ENCODE results near the gene BANP. TPM values are rescaled to one million over a fixed set of nuclear protein-coding genes. Genes with fewer than 3 reads are reported as not detected.

Gene BANP
- total RNA-seq, 1 donor from 2014 or later: 44.0 TPM

DNA sequence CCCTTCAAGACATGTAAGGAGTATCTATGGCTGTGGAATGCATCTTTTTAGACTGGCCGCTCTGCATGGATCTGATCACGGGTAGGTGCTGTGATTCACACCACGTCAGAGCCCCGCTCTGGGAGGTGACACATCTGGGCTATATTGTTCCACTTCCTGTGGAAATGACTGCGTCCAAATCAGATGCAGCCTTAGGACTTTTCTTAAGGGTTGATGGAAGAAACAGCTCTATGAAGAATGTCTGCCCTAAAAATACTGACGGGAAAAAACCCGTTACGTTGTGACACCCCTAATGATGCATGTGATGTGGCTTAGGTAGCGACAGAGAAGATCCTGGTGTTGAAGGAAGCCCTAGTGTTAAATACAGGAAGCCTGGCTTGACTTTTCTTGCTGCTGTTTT is 12.2 kb downstream of the BANP start:
- H3K36me3 ChIP-seq: no peaks in the 10 kb centered on the region
- intact Hi-C loops (cut with DNase I): no loop called here
- no peak overlapping the region for H3K27ac ChIP-seq
- no peak for DNase-seq (ENCODE audit: extremely low spot score in 2 of 2)
- no peaks in the 10 kb centered on the region for H3K27me3 ChIP-seq
- TF ChIP-seq POLR2A (IDR thresholded peaks at IDR 0.05) (no peak), POLR2AphosphoS5 (IDR thresholded peaks at IDR 0.05; ENCODE audit: insufficient read depth in 1 of 2, low read depth in 1 of 2) (no peak)
- TF ChIP-seq, protein P1, sequence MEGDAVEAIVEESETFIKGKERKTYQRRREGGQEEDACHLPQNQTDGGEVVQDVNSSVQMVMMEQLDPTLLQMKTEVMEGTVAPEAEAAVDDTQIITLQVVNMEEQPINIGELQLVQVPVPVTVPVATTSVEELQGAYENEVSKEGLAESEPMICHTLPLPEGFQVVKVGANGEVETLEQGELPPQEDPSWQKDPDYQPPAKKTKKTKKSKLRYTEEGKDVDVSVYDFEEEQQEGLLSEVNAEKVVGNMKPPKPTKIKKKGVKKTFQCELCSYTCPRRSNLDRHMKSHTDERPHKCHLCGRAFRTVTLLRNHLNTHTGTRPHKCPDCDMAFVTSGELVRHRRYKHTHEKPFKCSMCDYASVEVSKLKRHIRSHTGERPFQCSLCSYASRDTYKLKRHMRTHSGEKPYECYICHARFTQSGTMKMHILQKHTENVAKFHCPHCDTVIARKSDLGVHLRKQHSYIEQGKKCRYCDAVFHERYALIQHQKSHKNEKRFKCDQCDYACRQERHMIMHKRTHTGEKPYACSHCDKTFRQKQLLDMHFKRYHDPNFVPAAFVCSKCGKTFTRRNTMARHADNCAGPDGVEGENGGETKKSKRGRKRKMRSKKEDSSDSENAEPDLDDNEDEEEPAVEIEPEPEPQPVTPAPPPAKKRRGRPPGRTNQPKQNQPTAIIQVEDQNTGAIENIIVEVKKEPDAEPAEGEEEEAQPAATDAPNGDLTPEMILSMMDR (IDR thresholded peaks at IDR 0.05): no peak
- H3K4me1 ChIP-seq: peaks cover 51% of the 10 kb centered on the region
- H3K4me3 ChIP-seq: no peak overlapping the region
- H3K9me3 ChIP-seq: no peaks in the 10 kb centered on the region

DNA sequence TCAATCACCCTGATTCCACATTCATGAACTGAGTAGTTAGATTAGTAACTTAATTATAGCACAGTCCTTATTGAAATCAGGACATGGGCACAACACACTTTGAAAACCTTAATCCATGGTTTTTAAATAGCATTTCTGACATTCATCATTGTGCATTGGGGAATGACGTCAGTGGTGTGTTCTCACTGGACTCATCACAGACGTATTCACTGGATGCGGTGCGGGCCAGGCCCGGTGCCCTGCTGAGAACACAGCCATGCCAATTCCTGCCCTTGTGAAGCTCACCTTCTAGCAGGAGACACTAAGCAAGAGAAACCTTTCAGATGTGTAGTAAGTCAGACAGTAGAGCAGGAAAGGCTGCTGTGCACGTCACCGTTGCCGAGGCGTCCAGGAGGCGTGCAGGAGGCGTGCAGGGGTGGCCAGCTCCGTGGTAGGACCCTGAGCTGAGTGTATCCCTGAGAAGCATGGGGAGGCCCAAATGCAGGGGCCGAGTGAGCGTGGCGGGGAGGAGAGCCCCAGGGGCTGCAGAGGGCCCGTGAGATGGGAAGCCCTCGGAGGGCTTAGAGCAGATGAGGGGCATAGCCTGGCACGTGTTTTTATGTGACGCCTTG is 12.9 kb downstream of the BANP start:
- no peak for TF ChIP-seq POLR2AphosphoS5 (IDR thresholded peaks at IDR 0.05; ENCODE audit: insufficient read depth in 1 of 2, low read depth in 1 of 2)
- no peak for TF ChIP-seq POLR2A (IDR thresholded peaks at IDR 0.05)
- TF ChIP-seq, protein P1 (IDR thresholded peaks at IDR 0.05): no peak
- H3K4me1 ChIP-seq: peaks cover 46% of the 10 kb centered on the region
- intact Hi-C loops (cut with DNase I): no loop called here
- no peak overlapping the region for H3K27ac ChIP-seq
- no peak for DNase-seq (ENCODE audit: extremely low spot score in 2 of 2)
- no peaks in the 10 kb centered on the region for H3K27me3 ChIP-seq
- no peak overlapping the region for H3K4me3 ChIP-seq
- H3K36me3 ChIP-seq: no peaks in the 10 kb centered on the region
- no peaks in the 10 kb centered on the region for H3K9me3 ChIP-seq

DNA sequence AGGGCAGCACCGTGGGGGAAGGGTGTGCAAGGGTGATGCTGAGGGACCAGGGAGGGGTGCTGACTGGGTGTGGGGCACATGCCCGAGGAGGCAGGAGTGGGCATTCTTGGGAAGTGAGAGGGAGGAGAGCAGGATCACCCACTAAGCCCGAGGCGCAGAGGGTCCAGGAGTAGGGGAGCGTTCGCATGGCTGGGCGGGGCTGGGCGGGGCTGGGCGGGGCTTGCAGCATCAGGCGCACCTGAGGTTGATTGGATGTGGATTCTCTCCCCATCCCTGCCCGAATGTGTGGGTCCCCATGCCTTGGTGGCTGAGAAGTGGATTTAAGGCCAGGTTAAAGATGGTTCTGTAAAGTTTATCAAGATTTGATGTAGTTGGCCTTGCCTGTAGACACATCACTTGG is 14.2 kb downstream of the BANP start:
- Histone ChIP-seq H3K36me3 (no peaks in the 10 kb centered on the region), H3K4me3 (no peak overlapping the region), H3K4me1 (peaks cover 44% of the 10 kb centered on the region), H3K9me3 (no peaks in the 10 kb centered on the region), H3K27ac (peak overlapping the region; percentile 70), H3K27me3 (no peaks in the 10 kb centered on the region)
- TF ChIP-seq POLR2AphosphoS5 (IDR thresholded peaks at IDR 0.05; ENCODE audit: insufficient read depth in 1 of 2, low read depth in 1 of 2) (no peak), POLR2A (IDR thresholded peaks at IDR 0.05) (no peak)
- TF ChIP-seq, protein P1 (IDR thresholded peaks at IDR 0.05): no peak
- intact Hi-C loops (cut with DNase I): no loop called here
- no peak for DNase-seq (ENCODE audit: extremely low spot score in 2 of 2)

DNA sequence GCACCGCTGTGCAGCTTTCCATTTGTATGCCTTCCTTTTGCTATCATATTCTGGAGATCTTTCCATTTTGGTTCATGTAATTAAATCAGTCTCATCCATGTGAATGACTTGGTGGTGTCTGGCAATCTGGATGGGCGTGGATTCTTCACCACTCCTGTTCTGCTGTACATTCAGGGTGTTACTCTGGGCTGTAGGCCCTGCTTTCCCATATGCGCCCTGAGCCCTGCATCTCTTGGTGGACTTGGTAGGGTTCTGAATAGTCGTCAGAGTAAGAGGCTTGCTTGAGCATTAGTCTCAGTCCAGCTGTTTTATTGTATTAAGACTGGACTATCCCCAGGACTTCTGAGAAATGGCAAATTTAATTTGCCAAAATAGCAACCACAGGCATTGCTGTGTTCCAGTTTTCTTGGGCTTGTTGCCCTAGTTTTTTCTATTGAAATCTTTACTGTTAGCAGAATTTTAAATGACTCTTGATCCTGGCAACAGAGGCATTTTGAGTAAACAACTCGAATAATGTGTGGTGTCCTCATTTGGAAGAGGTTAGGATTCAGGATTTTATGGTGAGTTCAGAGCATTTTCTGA is 14.9 kb downstream of the BANP start:
- intact Hi-C loops (cut with DNase I): no loop called here
- DNase-seq (ENCODE audit: extremely low spot score in 2 of 2): no peak
- H3K4me1 ChIP-seq: peaks cover 44% of the 10 kb centered on the region
- no peak for TF ChIP-seq POLR2AphosphoS5 (IDR thresholded peaks at IDR 0.05; ENCODE audit: insufficient read depth in 1 of 2, low read depth in 1 of 2)
- TF ChIP-seq, protein P1 (IDR thresholded peaks at IDR 0.05): no peak
- TF ChIP-seq POLR2A (IDR thresholded peaks at IDR 0.05): no peak
- peak overlapping the region; percentile 3 to 7 for H3K4me3 ChIP-seq
- H3K27ac ChIP-seq: peak overlapping the region; percentile 70
- peaks cover 2% of the 10 kb centered on the region for H3K9me3 ChIP-seq
- no peaks in the 10 kb centered on the region for H3K27me3 ChIP-seq
- H3K36me3 ChIP-seq: no peaks in the 10 kb centered on the region

DNA sequence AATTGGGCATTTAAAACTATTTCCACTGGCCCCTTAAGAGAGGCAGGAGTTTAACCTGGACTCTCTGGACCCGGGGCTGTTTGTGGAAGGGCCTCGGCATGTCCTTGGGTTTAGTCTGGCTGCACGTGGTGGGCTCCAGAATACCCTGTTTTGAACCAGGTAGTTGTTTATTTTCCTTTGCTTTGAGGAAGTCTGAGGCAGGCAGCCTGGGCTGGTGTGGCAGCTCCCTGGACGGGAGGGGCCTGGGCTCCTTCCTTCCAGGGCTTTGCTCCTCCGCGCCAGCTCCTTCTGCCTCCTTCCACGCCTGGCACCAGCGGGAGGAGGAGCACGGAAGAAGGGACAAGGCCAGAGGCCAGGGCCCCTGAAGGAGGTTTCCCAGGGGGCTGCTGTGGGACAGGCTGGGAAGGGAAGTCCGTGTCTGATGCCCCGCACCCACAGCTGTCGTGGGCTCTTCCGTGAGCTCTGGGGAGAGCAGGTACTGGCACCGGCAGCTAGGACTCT is 15.5 kb downstream of the BANP start:
- TF ChIP-seq POLR2A (IDR thresholded peaks at IDR 0.05) (no peak), POLR2AphosphoS5 (IDR thresholded peaks at IDR 0.05; ENCODE audit: insufficient read depth in 1 of 2, low read depth in 1 of 2) (no peak)
- TF ChIP-seq, protein P1 (IDR thresholded peaks at IDR 0.05): no peak
- H3K4me3 ChIP-seq: peak overlapping the region; percentile 3 to 7
- H3K36me3 ChIP-seq: no peaks in the 10 kb centered on the region
- peaks cover 7% of the 10 kb centered on the region for H3K9me3 ChIP-seq
- intact Hi-C loops (cut with DNase I): no loop called here
- peaks cover 44% of the 10 kb centered on the region for H3K4me1 ChIP-seq
- H3K27me3 ChIP-seq: no peaks in the 10 kb centered on the region
- H3K27ac ChIP-seq: peak overlapping the region; percentile 70
- DNase-seq (ENCODE audit: extremely low spot score in 2 of 2): no peak
